ENCODE results near the gene PEMT.

DNA sequence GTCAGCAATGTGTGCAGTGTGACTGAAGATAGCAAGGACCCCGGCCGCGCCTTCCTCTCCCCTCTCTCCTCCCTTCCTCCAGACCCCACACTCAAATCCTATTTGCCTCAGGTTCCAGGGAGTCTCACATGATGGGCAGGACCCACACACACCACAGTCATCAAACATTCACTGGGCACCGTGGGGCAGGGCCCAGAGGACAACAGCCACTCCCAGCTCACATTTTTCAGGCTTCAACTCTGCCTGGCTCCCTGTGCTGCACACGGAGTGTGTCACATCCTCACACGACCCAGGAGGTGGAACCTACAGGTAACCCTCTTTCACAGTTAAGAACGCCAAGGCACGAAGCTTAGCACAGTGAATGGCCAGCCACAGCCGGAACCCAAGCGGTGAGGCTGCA is 30.5 kb downstream of the PEMT start:
- TF ChIP-seq, protein P1, sequence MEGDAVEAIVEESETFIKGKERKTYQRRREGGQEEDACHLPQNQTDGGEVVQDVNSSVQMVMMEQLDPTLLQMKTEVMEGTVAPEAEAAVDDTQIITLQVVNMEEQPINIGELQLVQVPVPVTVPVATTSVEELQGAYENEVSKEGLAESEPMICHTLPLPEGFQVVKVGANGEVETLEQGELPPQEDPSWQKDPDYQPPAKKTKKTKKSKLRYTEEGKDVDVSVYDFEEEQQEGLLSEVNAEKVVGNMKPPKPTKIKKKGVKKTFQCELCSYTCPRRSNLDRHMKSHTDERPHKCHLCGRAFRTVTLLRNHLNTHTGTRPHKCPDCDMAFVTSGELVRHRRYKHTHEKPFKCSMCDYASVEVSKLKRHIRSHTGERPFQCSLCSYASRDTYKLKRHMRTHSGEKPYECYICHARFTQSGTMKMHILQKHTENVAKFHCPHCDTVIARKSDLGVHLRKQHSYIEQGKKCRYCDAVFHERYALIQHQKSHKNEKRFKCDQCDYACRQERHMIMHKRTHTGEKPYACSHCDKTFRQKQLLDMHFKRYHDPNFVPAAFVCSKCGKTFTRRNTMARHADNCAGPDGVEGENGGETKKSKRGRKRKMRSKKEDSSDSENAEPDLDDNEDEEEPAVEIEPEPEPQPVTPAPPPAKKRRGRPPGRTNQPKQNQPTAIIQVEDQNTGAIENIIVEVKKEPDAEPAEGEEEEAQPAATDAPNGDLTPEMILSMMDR (IDR thresholded peaks at IDR 0.05) = no peak
- no peak for TF ChIP-seq EZH2 (IDR thresholded peaks at IDR 0.05; ENCODE audit: borderline replicate concordance, insufficient read depth, low read depth, low read length, poor library complexity, severe bottlenecking)
